HG03354 (cell line): ENCODE data around the gene CPLX1.

Source experiments
- ATAC-seq: cut with Tn5 transposase; IDR thresholded peaks from one replicate; pipeline ENCODE4 v1.9.1; 2021; ENCODE audit warnings: mild to moderate bottlenecking; ENCODE audit not compliant: unreplicated experiment, poor library complexity, severe bottlenecking

The CPLX1 gene

GRCh38 chr4:795726-796119, 30.2 kb downstream of the CPLX1 start:
- ATAC-seq, result no peak

GRCh38 chr4:794900-795725, 30.8 kb downstream of the CPLX1 start:
- no peak for ATAC-seq

GRCh38 chr4:793941-794621, 31.8 kb downstream of the CPLX1 start:
- ATAC-seq, result no peak

GRCh38 chr4:793093-793861, 32.7 kb downstream of the CPLX1 start:
- ATAC-seq, result no peak

GRCh38 chr4:792626-793092, 33.3 kb downstream of the CPLX1 start:
- ATAC-seq, result no peak

GRCh38 chr4:791898-792625, 33.9 kb downstream of the CPLX1 start:
- no peak for ATAC-seq

GRCh38 chr4:791252-791897, 34.6 kb downstream of the CPLX1 start:
- no peak for ATAC-seq

- ATAC-seq, result no peak
Measured at GRCh38 chr4:790466-790820, 35.5 kb downstream of the CPLX1 start.

- ATAC-seq, result no peak
Measured at GRCh38 chr4:789571-790465, 36.1 kb downstream of the CPLX1 start.

- ATAC-seq, result no peak
Measured at GRCh38 chr4:788636-789297, 37.2 kb downstream of the CPLX1 start.

- ATAC-seq, result no peak
Measured at GRCh38 chr4:788006-788635, 37.8 kb downstream of the CPLX1 start.

GRCh38 chr4:787561-787981, 38.4 kb downstream of the CPLX1 start:
- ATAC-seq, result no peak

GRCh38 chr4:786861-787300, 39.0 kb downstream of the CPLX1 start:
- no peak for ATAC-seq

GRCh38 chr4:786074-786741, 39.7 kb downstream of the CPLX1 start:
- ATAC-seq, result no peak

GRCh38 chr4:785332-786073, 40.4 kb downstream of the CPLX1 start:
- ATAC-seq, result no peak
